HG03060 (cell line): Measurements from ENCODE around the gene GJA4.

Experiments used
- ATAC-seq: cut with Tn5 transposase; IDR thresholded peaks from one replicate; pipeline ENCODE4 v1.9.1; 2021; ENCODE audit warnings: low read depth, moderate number of reproducible peaks; ENCODE audit not compliant: unreplicated experiment

Gene GJA4

DNA sequence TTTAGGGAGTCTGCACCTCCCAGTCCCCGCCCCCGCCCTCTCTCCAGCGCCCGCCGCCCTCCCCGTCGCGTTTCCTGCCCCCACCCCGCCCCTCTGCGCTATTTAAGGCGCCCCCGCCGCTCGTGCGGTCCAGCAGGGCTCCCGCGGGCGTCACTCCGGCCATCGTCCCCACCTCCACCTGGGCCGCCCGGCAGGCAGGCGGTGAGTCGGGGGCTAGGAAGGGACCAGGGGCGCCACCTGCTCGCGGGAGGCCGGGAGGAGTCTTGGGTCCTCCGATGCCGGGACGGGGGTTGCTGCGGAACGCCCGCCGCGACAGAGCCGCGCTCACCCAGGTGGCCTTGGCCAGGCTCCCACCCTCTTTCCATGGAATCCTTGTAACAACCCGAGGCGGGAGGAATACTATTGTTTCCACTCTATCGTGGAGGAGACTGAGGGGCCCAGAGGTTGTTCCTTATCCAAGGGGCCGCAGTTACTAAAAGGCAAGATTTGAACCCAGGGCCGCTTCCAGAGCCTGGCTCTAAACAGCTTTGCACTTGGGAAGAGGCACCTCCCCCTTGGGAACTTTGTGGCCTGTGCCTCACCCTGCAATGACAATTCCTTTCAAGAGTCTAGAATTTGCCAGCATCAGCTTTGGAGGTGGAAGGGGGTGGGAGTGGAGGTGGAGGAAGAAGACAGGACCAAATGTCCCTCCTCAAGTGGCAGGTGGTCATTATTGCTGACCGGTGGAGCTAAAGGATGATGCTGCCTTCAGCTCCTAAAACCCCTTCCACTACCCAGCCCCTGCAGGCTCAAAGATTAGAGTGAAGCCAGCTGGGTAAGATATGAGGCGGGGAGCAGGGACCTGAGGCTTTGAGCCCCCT lies at the start of gene GJA4:
GJA4 (plus strand) TSS at position 132 of the 860 bp plus-strand sequence. CDS start 1,215 bp downstream, outside the sequence.
- ATAC-seq = no peak

DNA sequence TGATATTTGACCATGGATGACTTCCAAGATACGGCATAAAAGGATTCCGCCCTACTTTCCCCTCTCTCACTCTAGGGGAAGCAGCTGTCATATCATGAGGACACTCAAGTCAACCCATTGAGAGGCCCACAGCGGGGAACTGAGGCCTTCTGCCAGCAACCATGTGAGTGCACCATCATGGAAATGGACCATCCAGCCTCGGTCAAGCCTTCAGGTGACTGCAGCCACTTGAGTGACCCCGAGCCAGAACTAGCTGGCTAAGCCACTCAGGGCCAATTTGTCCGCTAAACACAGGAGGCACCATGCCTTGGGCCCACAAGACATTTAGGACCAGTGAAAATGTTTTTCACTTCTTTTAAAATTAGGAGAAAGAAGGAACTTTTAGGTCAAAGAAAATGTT lies 49.0 kb upstream of the GJA4 start:
- ATAC-seq = no peak

DNA sequence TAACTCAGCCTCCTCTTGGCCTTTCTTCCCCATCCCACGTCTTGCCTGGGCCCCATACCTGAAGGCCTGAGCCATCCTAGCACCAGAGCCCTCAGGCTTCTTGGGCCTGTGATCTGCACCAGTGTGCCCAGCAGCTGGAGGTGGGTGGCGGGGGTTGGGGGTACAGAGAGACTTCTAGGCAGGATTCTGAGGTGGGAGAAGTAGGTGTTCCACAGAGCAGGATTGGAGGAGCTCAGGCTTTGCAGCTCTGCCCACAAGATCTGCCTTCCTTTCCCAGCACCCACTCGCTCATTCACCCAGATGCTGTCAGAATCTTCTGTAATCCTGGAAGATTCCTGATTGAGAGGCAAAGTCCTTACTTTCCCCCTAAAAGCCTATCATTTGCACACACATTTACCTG lies 47.9 kb upstream of the GJA4 start:
- no peak for ATAC-seq

DNA sequence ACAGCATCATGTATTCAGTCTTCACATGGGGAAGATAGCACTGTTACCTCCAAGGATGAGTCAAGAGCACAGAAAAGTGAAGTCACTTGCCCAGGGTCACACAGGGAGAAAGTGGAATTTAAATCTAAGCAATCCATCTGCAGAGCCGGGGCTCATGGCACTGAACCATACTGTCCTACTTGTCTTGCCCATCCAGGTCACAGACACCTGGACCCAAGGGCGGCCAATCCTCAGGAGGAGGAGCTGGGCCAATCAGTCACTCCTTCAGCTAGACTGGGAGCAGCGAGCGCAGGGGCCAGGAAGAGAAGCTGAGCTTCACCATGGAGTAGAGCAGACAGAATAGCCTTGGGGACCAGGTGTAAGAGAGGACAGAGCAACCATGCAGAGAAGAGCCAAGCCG lies 47.1 kb upstream of the GJA4 start:
- no peak for ATAC-seq

DNA sequence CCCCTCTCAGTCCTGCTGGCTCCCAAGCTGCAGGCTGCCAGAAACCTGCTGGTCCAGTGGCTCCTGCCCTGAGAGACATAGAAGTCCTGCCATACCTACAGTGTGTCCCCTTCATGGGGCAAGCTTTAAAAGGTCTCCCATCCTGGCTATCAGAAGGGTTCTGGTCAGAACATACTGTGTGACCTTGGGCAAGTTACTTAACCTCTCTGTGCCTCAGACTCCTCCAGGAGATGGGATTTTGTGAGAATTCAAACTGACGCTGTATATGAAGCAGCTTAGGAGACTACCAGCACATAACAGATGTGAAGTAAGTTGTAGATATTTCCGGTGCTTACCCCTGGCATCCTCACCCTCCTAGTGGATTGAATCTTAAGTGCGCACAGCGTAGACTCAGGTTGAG lies 46.7 kb upstream of the GJA4 start:
- ATAC-seq = no peak

DNA sequence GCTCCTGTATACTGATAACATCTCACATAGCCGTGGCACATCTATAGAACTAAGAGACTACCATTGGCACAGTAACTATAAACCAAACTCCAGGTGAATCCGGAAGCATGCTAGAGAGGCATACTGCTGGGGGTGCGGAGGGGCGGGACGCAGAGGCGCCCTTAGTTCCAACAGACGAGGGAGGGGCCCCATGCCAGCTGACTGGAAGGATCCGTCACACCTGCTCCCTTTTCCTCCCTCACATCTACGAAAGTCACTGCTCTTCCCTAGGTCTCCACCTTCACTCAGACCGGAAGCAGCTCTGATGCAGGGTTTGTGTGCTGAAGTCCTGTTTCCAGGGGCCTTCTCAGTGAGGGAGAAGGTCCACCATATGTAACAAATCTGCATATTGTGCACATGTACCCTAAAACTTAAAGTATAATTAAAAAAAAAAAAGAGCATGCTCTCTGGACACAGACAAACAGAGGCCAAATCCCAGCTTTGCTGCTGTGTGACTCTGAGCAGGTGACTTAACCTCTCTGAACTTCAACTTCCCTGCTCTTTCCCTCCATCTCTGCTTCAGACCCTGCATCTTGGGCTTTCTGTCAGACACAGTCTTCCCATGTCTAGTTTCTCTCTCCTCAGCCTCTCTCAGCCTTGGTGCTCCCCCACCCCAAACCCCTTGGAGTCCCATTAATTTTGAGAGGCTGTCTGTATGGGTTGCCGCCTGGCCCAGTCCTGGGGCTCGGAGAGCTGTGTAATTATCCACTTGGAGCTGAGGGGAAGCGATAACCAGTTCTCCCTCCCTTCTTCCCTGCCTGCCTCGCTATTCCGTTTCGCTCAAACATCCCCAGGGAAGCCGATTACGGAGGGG lies 45.8 kb upstream of the GJA4 start:
- no peak for ATAC-seq

DNA sequence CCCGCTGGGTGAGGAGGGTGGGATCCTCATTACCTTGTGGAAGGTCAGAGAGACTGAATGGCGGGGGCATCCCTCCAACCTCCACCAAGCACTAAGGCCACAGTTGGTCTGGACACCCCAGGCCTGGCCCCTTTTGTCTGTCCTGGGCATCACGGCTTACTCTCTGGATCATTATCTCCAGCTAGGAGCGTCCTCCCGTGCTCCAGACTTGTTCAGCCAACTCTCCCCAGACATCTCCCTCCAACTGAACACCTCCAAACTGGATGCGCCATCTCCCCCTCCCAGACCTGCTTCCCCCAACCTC lies 45.2 kb upstream of the GJA4 start:
- no peak for ATAC-seq

DNA sequence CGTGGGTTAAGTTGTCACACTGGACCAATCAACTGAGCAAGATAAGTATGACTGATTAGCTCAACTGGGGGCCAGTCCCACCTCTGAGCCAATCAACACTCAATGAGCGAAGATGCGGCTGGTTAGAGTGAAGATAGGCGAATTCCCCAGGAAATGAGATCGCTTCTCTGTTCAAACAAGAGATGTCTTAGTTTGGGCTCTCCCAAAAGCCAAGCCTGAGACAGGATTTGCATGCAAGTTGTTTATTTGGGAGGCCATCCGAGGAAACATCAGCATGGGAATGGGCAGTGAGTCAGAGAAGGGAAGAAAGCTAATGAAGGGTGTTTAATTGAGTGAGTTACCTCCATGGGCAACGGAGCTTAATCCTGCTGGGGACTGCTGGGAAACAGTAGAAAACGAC lies 42.8 kb upstream of the GJA4 start:
- ATAC-seq = no peak

DNA sequence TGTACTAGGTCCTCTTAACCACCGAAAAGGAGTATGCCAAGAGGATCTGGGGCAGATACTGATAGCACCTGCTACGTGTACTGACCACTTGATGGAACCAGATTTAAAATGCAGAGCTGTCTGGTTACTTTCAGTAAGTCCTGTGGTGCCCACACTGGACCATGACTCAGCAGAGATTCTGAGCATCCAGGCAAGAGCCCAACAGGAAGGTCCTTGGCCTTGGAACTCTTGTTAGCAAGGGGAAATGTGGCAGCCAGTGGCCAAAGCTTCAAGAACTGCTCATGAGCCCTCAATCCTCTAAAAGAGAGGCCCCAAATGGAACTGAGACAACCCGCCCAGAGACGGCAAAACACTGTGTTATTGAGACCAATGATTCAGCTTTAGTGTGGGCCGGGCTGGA lies 42.2 kb upstream of the GJA4 start:
- no peak for ATAC-seq

DNA sequence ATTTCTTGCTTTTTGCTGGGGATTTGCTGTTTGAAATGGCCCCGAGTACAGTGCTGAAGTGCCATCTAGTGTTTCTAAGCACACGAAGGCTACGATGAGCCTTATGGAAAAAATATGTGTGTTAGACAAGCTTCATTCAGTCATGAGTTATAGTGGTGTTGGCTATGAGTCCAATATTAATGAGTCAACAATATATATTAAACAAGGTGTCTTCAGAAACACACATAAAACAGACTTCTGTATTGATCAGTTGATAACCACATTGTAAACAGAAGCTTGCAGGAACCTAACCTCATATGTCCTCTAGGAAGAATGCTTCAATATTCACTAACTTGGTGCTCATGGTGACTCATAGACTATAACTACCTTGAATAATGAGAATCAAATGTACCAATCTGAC lies 39.6 kb upstream of the GJA4 start:
- no peak for ATAC-seq

DNA sequence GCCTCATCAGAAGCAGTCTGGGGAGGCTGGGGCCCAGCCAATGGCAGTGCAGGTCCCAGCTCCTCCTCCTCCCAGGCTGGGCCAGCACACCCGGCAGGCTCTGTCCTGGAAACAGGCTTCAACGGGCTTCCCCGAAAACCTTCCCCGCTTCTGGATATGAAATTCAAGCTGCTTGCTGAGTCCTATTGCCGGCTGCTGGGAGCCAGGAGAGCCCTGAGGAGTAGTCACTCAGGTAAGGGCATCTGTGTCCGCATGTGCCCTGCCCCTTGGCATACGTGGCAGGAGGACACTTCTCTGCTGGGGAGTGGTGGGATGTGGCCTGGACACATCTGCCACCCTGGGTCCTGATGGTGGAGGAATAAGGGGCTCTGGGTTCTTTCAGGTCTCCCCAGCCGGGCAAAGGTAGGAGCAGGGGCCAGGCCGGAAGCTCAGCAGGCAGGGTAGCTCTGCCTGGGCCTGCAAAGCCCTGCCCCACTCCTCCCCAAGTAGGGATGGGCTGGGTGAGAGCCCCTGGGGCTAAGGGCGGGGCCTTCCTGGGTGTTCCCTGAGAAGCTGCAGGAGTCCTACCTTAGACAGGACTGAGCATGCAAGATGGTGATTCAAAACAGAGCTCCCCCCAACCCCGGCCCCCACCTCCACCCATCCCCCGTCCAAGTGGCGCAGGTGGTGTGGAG lies 37.7 kb upstream of the GJA4 start, which contains the start of gene GJB5:
GJB5 (plus strand) TSS at position 84 of the 674 bp plus-strand sequence. CDS start 2,284 bp downstream, outside the sequence.
- ATAC-seq = no peak

DNA sequence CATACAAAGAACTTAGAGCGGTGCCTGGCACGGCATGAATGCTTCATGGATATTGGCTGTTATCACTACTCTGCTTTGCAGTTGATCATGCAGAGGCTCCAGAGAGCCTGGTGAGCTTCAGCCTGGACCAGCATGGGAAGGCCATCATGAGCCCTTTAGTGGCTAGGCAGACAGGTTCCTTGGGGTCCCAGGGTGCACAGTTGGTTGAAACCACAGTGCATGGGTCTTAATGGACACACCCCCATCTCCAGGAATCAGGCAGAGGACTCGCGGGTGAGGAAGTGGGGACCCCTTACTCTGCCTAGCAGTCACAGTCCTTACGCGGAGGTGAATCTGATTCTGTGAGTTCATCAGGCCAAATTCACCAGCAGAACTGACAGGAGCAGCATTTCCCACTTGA lies 36.8 kb upstream of the GJA4 start:
- no peak for ATAC-seq

DNA sequence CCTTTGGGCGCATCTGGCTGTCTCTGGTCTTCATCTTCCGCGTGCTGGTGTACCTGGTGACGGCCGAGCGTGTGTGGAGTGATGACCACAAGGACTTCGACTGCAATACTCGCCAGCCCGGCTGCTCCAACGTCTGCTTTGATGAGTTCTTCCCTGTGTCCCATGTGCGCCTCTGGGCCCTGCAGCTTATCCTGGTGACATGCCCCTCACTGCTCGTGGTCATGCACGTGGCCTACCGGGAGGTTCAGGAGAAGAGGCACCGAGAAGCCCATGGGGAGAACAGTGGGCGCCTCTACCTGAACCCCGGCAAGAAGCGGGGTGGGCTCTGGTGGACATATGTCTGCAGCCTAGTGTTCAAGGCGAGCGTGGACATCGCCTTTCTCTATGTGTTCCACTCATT lies 35.4 kb upstream of the GJA4 start:
- ATAC-seq = no peak

DNA sequence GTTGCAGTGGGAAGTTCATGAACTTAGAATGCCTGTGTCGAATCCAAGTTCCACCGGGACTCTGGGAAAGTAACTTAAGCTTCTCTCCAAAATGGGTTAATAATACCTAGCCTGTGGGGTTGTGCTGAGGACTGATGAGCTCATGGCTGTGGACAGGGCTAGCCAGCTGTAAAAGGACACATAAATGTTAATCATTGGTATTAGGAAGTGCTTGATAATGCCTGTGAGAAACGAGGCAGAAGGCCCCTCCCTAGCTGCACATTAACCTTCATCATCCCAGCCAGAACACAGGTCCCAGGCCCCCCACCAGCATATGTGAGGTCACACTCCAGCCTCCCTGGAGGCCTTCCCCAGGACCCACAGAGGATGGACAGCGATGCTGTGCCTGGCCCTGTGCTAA lies 34.0 kb upstream of the GJA4 start:
- no peak for ATAC-seq

DNA sequence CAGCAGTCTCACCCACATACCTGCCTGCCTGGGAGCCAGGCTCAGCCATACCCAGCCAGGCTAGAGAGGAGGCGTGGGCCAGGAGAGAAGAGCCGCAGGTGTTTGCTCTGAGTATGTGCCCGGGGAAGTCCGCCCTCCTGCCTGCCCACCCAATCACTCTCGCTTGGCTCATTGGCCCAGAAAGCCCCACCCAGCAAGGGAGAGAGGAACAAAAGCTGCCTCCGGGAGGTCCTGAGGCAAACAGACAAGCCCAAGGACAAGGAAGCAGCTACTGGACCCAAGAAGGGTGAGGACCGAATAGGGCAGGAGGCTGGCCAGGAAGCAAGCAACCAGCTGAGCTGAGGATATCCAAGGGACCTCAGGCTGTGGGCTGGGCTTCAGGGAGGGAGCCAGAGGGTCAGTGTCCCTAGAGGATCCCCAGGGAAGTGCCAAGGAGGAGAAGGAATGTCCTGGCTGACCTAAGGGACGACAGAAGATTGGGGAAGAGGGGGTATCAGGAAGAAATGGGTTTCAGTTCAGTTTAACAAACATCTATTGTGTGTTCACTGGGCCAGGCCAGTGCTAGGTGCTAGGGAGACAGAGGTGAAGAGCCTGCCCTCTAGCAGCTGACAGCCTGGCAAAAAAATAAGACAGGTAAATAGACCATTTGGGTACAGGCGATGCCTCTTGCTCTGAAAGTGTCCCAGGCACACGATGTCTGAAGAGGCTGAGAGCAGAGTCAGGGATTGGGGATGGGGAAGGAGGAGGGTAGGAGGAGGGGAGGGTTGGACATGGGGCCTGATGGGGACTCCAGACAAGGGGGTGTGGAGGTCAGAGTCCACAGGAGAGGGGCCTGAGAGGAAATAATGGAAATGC lies 33.1 kb upstream of the GJA4 start, which contains the start of gene GJB4:
GJB4 (plus strand) TSS at position 238 of the 855 bp plus-strand sequence. CDS start 1,515 bp downstream, outside the sequence.
- ATAC-seq = no peak

DNA sequence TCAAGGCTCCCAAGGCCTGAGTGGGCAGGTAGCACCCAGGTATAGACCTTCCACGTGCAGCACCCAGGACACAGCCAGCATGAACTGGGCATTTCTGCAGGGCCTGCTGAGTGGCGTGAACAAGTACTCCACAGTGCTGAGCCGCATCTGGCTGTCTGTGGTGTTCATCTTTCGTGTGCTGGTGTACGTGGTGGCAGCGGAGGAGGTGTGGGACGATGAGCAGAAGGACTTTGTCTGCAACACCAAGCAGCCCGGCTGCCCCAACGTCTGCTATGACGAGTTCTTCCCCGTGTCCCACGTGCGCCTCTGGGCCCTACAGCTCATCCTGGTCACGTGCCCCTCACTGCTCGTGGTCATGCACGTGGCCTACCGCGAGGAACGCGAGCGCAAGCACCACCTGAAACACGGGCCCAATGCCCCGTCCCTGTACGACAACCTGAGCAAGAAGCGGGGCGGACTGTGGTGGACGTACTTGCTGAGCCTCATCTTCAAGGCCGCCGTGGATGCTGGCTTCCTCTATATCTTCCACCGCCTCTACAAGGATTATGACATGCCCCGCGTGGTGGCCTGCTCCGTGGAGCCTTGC lies 31.5 kb upstream of the GJA4 start:
- ATAC-seq = no peak

DNA sequence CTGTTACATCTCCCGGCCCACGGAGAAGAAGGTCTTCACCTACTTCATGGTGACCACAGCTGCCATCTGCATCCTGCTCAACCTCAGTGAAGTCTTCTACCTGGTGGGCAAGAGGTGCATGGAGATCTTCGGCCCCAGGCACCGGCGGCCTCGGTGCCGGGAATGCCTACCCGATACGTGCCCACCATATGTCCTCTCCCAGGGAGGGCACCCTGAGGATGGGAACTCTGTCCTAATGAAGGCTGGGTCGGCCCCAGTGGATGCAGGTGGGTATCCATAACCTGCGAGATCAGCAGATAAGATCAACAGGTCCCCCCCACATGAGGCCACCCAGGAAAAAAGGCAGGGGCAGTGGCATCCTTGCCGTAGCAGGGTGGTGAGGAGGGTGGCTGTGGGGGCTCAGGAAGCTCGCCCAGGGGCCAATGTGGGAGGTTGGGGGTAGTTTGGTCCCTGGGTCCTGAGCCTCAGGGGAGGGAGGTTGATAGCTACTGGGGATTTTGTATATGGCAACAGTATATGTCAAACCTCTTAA lies 31.0 kb upstream of the GJA4 start:
- ATAC-seq = no peak

DNA sequence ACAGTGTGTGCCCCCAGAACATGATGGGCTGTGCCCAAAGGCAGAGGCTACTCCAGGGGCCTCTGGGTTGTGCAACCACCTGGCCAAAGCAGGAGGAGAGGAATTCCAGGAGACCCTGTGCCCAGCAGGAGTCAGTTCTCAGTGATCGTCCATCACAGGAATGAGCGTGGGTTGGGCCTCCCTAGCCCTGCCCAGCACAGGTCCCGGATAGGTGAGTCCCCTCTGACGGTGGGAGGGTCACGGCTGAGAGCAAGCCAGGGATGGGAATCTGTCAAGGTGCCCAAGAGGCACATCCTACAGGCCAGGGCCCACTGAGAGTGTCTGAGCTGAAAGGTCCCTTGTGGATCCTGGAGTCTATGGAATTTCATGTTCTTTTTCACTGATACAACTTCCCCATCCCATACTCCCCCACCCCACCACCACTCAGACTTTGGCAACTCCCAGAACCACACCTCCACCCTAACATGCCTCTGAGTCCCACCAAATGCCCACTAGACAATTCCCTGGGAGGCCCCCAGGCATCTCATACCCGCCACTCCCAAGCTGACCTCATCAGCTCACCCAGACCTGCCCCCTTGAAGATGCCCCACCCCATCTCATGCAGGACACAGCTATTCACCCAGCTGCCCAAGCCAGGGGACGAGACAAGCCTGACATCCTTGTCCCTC lies 30.2 kb upstream of the GJA4 start:
- ATAC-seq = no peak
